ENCODE measurements around the gene MAST2.

- TF ChIP-seq POLR2A (IDR thresholded peaks at IDR 0.05; ENCODE audit: extremely low read depth, insufficient read length) (no peak), MYC (IDR thresholded peaks at IDR 0.05; ENCODE audit: low read depth, low read length) (no peak), CTCF (IDR thresholded peaks at IDR 0.05; ENCODE audit: low read depth, low read length) (no peak)
Observed at GRCh38 chr1:45864167-45865106, 61.0 kb downstream of the MAST2 start.
